OCI-LY7 (cell line): ENCODE data around the gene SSPN.

Experiments
- EZH2phosphoT487 ChIP-seq: fragments of 200-600 bp; sonication (generic); IDR thresholded peaks from 2 replicates; pipeline ENCODE4 v1.6.1; 2018; ENCODE audit warnings: low read depth, borderline replicate concordance, mild to moderate bottlenecking, mixed run types, antibody characterized with exemption, low read length, moderate library complexity, mixed read lengths
- TF ChIP-seq, protein P1 (sequence below): fragments of 200-600 bp; sonication (generic); conservative IDR thresholded peaks from 2 replicates; pipeline ENCODE4 v1.5.1; 2014; ENCODE audit warnings: mild to moderate bottlenecking, antibody characterized with exemption, low read length, moderate library complexity, mixed read lengths

DNA sequence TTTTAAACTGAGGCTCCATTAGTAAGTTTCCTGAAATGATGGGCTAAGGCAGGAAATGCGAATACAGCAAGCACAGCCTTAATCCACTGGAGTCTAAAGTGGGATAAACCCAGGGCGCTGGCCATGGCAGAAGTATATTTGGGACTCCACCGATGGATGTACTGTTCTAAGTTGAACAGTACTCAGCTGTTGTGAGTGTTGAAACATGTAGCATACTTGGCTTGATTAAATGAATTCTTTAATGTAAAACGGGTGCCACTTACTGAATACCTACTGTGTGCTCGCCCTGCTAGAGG lies 996 bp downstream of the SSPN start:
- TF ChIP-seq, protein P1, sequence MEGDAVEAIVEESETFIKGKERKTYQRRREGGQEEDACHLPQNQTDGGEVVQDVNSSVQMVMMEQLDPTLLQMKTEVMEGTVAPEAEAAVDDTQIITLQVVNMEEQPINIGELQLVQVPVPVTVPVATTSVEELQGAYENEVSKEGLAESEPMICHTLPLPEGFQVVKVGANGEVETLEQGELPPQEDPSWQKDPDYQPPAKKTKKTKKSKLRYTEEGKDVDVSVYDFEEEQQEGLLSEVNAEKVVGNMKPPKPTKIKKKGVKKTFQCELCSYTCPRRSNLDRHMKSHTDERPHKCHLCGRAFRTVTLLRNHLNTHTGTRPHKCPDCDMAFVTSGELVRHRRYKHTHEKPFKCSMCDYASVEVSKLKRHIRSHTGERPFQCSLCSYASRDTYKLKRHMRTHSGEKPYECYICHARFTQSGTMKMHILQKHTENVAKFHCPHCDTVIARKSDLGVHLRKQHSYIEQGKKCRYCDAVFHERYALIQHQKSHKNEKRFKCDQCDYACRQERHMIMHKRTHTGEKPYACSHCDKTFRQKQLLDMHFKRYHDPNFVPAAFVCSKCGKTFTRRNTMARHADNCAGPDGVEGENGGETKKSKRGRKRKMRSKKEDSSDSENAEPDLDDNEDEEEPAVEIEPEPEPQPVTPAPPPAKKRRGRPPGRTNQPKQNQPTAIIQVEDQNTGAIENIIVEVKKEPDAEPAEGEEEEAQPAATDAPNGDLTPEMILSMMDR, result no peak
- no peak for TF ChIP-seq EZH2phosphoT487
